HG02588 (cell line): Measurements from ENCODE around the gene SH3PXD2A.
"Not testable (repeated sequence)": the region's sequence is repeated elsewhere in the genome, so short reads cannot be mapped to it uniquely, and the experiment has no call there.

Experiments
- ATAC-seq: cut with Tn5 transposase; IDR thresholded peaks from one replicate; pipeline ENCODE4 v1.9.1; 2021; ENCODE audit warnings: mild to moderate bottlenecking, moderate library complexity; ENCODE audit not compliant: unreplicated experiment

The SH3PXD2A gene

DNA sequence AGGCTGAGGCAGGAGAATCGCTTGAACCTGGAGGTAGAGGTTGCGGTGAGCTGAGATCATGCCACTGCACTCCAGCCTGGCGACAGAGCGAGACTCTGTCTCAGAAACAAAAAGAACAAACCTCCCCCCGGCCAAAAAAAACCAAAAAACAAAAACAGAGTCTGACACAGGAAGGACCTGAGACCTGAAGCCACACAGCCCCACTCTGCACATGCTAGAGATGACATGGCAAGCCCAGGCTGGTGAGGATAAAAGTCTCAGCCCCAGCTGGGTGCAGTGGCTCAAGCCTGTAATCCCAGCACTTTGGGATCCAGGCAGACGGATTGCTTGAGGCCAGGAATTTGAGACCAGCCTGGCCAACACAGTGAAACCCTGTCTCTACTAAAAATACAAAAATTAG is 222.5 kb downstream of the SH3PXD2A start:
- ATAC-seq, result not testable (repeated sequence)

DNA sequence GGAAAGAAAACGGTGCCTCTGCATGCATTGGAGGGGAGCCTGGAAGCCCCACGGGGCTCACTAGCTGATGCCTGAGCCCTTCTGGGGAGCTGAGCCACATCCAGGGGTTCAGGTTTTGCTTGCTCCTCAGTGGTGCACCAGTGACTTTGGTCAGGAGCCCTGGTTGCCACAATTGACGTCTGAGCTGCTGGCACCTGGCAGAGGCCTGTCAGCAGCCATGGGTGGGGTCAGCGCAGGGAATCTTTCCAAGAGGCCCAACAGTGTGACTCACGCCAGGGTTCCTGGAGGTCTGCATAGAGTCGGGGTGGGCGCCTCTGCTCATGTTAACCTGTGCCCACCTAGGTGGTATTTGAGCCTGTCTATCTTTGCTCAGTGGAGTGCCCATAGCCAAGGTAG is 223.1 kb downstream of the SH3PXD2A start:
- no peak for ATAC-seq

DNA sequence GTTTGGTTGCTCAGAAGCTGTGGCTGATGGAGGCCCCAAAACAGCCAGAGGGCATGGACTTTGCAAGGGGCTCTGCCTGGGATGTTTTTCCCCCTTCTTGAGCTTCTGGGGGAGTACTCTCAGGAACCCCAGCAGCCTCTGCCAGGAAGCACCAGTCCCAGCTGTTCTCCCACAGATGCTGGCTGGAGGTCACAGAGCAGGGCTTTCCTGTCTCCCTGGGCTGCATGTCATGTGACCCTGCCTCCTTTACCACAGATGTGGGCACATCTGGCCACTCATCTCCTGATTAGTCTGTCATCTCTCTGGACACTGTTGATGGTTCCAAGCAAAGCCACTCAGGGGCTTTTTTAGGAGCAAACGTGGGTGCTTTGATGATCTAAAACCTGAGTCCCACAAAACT is 225.2 kb downstream of the SH3PXD2A start:
- ATAC-seq, result no peak

DNA sequence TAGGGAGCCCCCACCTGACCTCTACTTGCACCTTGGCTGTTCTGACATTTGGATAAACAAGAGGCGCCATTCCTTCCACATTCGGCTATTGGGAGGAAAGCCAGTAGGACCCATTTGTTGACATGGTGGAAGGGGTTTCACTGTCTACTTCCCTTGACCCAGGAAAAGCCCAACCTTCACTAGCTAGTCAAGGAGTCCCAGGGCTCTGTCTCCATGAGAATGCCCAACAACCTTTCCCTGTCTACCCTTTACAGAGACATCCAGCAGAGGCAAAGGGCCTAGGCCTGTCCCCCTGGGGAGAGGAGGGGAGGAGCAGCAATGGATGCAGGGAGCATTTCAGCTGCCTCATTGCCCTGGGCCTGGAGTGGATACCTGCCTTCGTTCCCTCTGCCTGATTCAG is 225.8 kb downstream of the SH3PXD2A start:
- no peak for ATAC-seq

DNA sequence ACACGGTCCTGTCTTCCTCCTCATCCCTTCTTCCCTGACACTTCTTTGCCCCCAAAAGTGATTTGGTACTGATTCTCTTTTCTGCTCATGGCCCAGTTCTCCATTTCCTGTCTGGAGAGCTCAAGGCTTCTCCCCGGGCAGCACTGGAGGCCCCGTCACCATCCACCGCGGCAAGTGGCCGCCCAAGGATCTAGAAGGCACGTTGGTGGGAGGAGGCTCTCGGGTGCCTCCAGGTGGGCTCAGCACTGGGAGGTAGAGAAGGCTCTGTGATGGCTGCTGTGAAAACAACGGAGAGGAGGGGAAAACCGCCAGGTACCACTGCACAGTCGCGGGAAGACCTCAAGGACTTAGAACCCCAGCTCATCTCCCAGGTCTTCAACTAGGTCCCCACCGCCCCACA is 227.5 kb downstream of the SH3PXD2A start:
- no peak for ATAC-seq

DNA sequence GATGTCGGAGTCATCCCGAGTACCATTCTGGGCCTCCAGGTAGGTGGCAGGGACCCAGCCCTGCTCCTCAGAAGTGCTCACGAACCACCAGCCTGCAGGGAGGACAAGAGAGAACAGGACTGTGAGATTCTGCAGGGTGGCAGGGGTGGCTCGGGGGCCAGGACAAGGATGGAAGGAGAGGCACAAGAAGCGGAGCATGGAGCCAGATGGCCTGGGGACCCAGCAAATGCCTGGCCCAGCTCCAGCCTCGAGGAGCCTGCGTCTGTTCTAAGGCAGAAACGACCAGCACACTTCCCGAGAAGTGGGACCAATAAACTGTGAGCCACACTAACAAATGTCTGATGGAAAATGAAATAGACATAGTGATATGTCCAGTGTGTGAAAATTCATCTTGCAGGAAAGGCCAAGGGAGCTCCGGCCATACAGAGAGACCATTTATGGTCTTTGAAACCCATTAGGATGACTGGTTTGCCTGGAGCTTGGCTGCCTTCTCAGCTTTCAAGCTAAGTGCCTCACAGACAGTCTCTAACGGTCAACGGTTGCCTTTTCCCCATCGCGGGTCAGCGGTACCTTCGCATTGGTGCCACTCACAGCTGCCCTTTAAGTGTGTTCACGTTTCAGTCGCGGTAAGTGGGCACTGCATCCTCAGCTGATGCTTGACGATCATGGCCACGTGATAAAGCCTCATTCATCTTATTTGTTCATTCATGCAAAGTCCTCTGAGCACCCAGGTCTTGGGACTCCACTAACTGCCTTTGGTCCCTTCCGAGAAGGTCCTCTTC is 228.1 kb downstream of the SH3PXD2A start:
- no peak for ATAC-seq

DNA sequence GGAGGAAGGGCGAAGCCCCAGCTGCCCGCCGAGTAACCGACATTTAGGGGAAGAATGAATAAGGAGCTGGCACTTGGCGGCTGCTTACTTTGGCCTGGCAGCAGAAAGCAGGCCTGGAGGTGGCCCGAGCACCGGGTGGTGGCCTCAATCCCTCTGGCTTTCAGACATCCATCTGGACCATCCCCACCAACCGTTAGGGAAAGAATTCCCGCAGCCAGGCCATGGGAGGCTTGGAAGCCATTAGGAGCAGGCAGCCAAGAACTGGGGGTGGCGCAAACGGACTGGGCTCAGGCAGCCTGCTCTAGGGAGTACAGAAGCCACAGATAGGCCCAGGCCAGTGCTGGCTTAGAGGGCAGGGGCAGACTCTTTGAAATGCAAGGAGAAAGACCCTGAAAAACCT is 229.2 kb downstream of the SH3PXD2A start:
- ATAC-seq, result no peak

DNA sequence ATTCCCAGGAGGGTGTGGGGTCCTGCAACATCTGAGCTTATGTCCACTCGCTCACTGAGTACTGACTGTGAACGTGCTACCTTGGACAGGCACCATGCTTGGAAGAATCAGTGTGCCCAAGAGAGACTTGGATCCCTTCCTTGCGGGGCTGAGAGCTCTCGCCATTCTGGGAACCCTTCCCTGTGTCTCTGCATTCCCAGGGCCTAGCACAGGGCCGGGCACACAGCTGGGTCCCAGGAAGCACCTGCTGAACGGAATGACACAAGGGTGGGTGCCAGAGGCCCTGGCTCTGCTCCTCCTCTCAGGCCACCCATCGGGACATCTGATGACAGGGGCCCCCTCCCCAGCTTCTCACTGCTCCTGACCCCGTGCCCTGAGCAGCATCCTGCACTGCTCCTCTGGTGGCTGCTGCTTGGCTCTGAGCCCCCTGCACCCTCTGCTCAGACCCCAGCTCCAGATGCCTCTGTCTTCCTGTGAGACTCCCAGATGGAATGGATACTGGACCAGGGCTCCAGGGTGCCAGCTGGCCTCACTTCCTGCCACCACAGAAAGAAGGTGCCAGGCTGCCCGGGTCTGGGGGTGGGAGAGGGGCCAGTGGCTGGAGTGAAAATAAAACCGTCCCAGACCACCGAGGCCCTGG is 232.3 kb downstream of the SH3PXD2A start:
- ATAC-seq, result no peak

DNA sequence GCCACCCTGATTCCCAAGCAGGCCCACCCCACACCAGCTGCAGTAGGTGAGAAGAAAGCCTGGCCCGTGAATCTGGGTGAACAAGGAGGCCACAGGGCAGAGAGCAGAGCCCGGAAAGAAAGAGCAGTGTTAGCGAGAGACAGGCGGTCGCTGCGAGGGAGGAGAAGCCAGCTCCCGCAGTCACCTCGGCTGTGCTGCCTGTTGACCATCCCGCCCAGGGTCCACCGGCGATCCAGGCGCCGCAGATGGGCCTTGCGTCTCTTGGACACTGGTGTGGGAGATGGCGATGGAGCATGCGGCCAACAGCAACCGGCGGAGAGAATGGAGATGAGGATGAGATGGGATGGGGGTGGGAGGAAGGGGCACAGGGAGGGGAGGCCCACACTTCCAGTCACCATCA is 233.1 kb downstream of the SH3PXD2A start:
- no peak for ATAC-seq

DNA sequence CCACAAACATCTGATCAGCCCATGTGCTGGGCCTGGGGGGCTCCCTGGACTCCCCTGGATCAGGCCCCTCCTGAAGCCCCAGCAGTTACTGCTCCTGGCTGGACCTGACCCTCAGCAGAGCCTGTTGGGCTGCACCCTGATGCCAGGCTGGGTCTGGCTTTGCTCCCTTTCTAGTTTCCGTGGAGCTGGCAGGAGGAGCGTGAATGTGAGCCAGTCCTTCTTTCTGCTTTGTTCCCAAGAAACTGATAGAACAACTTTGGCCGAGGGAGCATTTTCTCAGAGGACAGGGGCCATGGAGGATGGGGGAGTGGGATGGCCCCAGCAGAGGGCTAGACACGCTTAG is 233.6 kb downstream of the SH3PXD2A start:
- no peak for ATAC-seq

DNA sequence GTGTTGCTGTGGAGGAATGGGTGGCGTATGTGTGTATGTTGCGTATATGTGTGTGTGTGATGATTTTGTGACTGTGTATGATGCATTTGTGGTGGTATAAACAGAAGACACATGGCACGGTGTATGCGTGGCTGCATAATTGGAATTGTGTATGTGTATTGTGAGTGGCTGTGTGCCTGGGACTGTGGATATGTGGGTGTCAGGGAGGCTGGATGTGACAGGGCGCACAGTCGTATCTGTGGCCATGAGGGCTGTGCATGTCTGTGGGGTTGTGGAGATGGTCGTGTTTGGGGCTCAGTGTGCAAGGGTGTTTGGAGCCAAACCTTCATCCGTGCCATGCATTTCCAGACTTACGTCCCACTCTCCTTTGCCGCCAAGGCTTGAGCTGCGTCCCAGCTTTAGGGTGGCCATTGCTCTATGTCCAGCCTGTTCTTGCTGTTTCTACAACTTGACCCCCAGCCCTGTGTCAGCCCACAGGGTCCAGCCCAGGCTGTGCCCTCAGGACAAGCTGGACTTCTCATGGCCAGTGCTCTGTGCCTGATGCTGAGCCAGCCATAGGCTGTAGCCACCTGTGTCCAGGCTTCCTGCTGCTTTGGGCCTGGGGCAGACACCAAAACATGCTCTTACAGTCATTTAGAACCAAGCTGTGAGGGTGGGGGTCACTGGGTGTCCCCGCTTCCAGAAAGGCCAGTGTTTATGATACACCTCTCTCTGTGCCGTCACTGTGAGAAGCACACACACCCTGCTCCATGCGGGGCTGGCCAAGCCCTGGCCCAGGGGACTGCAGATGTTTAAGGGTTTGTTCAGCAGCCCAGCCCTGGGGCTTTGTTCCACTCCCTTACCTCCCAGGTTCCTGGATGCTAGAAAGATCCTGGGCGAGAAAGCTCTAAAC is 234.2 kb downstream of the SH3PXD2A start:
- ATAC-seq, result no peak

DNA sequence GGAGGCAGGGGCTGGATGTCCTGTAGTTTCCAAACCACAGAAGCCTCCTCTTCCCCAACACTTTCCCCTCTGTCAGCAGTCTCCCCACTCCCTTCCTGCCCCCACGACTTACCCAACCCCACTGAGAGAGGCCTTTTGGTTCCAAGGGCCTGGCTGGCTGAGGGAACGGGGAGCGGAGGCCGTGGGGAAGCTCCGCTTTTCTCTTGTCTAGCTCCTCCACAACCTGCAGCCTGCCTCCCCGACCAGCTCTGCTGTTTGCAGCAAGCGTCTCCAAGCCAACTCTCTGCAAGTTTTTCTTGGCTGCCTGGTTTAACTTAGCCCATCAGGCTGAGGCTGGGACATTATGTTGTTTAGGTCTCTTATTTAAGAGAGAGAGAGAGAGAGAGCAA is 235.0 kb downstream of the SH3PXD2A start:
- no peak for ATAC-seq

DNA sequence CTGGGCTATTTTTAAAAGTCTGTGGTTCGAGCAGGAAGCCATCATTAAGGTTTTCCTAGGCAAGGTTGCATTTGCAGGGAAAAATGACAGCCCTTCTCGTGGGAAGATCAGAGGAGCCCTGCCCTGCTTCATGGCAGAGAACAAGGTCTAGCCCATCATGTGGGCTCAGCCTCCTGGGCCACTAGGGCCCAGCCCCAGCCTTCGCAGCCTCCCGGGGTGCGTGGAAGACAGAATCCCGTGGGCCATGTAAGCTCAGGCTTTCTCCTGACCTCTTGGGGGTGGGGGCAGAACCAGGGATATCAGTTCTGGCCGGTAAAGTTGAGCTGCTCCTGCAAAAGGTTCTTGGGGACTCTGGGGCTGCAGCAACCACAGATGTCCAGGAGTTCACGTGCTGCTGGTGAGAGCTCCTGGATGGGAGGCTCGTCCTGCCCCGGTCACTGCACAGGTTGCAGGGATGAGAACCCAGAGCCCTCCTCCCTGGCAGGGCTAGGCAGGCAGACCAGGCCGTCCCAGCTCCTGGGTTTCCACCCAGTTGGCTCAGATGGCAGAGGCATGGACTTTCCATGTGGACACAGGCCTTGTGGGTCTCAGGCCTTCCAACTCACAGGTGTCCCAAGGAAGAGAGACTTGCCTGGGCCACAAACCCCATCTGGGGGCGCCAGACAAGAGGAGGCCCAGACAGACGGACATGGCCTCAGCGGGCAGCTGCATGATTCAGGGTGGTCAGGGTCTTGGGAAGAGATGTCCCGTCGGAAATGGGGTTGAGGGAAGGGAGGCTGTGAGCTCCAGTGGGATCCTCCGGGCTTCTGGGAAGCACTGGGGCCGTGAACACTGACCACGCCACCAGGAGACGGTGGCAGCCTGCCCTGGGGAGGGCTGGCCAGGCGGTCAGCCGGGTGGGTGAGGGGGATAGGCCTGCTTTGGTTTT is 235.7 kb downstream of the SH3PXD2A start:
- ATAC-seq, result no peak

DNA sequence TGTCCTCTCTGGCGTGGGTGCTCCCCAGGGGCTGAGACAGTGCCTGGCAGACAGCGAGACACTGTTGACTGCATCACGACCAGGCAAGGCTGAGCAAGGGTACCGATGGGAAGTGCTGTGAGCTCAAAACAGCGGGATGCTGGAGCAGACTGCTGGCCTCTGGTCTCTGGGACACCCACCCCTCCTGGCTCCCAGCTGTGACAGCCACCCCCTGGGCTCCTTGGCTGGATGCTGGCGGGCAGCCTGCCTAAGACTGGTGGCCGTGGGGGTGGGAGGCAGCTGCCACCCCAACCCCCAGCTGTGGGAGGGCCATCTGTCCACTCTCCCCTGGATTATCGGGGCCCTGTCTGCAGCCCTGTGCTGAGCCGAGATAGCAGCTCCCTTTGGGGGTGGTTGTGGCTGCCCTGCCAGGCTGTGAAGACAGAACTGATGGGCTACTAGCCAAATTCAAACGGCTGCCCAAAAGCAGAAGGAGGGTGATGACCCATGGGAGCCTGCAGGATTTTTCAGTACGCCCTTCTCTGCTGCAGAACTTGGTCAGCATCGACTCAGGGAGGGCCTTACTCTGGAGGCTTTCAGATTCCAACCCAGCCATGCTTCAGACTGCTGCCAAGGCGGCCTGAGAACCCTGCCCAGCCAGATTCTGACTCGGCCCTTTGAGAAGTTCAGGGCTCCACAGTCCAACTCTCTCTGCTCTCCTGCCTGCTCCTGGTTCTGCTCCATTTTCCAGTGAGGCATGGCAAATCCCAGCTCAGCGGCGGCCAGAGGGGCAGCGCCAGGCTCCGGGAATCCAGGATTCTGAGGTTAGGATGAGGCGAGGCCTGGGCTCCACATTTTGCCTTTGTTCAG is 236.6 kb downstream of the SH3PXD2A start:
- no peak for ATAC-seq

DNA sequence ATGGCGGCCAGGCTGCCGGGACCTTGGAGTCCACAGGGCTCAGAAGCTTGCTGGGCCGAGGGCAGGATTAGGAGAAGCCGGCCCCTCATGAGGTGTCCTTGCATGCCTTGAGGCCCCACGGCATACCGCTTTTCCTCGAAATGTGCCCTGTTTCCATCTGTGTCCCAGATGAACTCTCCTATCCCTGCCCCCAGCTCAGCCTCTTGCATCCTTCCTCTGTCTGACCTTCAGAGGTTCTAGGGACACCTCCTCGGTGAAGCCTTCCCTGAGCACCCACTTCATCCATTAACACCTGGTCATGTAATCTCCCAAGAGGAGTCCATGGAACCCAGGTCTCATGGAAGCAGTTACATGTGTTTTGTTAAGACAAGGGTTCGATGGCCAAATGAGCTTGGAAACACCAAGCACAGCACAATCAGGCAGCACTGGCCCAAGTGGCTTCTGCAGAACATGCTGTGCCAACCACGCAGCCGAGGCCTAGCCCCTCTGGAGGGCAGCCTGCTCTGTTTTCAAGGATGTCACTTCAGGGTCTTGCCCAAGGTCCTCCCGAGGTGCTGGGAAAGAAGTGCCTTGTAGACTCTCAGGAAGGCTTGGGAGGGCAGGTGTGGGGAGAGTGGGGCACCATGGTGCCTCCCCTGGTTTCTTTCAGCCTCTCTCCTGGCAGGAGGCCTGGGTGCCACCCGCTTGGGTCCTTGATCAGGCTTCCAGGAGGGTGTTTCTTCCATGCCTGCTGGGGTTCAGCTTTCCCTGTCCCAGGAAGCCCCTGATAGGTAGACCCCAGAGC is 237.6 kb downstream of the SH3PXD2A start:
- ATAC-seq, result no peak

DNA sequence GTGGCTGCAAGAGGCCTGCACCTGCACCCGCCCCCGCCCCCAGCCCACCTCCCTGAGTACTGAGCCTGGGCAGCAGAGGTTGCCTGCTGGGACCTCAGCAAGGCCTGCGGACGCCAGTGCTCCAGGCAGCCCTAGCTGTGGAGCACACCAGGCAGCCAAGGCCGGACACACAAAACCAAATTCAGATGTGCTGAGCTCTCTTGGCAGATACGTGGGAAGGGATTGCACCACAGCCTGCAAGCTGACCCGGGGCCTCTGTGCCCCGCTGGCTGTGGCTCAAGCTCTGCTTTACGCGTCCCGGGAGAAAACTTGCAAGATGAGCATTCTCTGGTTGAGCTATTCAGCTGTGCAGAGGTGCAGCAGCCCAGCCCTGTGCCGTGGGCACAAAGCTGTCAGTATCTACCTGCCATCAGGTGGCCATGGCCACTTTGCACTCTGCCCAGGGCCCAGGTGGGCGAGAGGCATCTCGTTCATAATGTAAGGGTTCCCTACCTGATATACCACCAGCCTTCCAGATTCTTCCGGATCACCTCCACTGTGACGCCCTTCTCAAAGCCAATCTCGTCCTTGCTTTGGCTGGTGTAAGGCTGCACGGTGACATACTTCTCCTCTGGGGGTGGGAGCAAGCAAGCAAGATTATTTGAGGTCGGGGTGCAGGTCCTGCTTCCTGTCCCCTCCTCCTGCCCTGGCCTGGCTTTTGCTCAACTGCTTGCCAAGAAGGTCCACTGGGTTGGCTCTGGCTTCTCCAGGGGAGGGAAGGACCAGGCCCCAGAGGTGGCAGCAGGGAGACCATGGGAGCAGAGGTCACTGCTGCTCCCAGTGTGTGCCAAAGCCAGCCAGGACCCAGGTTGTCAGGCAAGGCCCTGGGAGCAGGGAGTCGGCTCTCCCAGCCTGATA is 238.4 kb downstream of the SH3PXD2A start:
- ATAC-seq, result no peak

DNA sequence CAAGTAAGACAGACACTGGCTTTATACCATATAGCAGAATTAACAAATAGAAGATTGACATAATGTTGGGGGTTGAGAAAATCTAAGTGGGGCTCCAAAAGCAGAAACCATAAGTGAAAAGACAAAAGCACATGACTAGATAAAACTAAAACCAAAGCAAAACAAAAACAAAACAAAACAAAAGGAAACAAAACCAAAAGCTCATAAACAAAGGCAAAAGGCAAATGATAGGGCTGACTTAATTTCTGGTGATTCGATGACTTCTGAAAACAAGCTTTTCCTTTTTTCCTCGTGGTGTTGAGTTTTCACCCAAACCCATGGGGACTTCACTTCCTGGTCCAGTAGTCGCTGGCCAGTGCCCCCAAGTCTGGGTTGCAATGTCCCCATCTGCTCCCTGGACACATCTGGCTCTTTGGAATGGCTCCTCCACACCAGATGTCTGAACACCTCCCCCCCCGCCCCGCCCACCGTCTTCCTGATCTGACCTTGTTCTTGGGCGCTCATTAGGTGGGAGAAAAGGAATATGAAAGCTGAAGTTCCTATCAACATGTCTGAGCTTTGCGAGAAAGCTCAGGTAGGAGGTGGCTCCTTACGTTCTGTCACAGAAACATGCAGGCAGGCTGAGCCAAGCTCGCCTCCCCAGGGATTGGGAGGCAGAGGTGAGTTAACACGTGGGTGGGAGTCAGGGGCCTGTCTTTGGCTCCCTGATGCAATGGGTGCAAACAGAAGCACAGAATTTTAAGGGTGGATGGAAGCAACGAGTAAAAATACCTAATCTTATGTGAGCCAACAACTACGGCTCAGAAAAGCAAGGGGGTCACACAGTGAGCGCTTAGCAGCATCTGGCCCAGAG is 240.8 kb downstream of the SH3PXD2A start:
- ATAC-seq, result no peak
